PC-3 (cell line): ENCODE results near the gene PGM2L1.

ENCODE experiments used
- CTCF ChIP-seq: fragments of 300-600 bp; sonication (generic); conservative IDR thresholded peaks from 2 replicates; pipeline ENCODE4 v1.5.1; 2017; ENCODE audit warnings: antibody characterized with exemption, low read depth, mild to moderate bottlenecking, low read length
- EZH2 ChIP-seq: fragments of 300-600 bp; sonication (generic); IDR thresholded peaks from one replicate; pipeline ENCODE4 v1.6.1; 2017; ENCODE audit warnings: antibody characterized with exemption, mild to moderate bottlenecking, low read length; ENCODE audit not compliant: unreplicated experiment
- EZH2phosphoT487 ChIP-seq: fragments of 300-600 bp; sonication (generic); IDR thresholded peaks from 2 replicates; pipeline ENCODE4 v1.6.1; 2018; ENCODE audit warnings: mild to moderate bottlenecking, antibody characterized with exemption, low read length, borderline replicate concordance

DNA sequence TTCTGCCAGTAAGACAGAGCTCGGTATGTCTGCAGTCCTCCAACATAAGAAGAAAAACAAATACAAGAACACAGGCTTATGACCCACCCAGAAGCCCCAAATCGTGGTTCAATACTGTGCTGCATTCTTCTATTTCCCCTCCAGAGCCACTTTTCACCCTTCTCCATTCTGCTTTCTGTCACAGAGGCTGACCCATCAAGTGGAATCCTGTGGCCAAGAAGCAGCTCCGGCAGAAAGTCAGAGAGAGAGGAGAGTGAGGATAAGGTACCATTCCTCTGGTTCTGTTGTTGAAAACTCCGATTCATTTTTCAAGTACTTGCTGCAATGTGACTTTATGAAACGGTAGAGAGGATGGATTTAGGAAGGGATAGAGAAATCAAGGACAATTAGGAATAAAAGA is 30.4 kb downstream of the PGM2L1 start:
- TF ChIP-seq CTCF (no peak), EZH2 (no peak), EZH2phosphoT487 (no peak)
